ENCODE data around the gene AKAP12. TPM values are rescaled to one million over a fixed set of nuclear protein-coding genes. Genes with fewer than 3 reads are reported as not detected.

AKAP12 gene, protein sequence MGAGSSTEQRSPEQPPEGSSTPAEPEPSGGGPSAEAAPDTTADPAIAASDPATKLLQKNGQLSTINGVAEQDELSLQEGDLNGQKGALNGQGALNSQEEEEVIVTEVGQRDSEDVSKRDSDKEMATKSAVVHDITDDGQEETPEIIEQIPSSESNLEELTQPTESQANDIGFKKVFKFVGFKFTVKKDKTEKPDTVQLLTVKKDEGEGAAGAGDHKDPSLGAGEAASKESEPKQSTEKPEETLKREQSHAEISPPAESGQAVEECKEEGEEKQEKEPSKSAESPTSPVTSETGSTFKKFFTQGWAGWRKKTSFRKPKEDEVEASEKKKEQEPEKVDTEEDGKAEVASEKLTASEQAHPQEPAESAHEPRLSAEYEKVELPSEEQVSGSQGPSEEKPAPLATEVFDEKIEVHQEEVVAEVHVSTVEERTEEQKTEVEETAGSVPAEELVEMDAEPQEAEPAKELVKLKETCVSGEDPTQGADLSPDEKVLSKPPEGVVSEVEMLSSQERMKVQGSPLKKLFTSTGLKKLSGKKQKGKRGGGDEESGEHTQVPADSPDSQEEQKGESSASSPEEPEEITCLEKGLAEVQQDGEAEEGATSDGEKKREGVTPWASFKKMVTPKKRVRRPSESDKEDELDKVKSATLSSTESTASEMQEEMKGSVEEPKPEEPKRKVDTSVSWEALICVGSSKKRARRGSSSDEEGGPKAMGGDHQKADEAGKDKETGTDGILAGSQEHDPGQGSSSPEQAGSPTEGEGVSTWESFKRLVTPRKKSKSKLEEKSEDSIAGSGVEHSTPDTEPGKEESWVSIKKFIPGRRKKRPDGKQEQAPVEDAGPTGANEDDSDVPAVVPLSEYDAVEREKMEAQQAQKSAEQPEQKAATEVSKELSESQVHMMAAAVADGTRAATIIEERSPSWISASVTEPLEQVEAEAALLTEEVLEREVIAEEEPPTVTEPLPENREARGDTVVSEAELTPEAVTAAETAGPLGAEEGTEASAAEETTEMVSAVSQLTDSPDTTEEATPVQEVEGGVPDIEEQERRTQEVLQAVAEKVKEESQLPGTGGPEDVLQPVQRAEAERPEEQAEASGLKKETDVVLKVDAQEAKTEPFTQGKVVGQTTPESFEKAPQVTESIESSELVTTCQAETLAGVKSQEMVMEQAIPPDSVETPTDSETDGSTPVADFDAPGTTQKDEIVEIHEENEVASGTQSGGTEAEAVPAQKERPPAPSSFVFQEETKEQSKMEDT (N-terminal part only)
- total RNA-seq (2022; extraction: Qiagen RNA extraction; ENCODE audit: low read depth), result 123 to 215 TPM (median 187 TPM) in 5 replicates

DNA sequence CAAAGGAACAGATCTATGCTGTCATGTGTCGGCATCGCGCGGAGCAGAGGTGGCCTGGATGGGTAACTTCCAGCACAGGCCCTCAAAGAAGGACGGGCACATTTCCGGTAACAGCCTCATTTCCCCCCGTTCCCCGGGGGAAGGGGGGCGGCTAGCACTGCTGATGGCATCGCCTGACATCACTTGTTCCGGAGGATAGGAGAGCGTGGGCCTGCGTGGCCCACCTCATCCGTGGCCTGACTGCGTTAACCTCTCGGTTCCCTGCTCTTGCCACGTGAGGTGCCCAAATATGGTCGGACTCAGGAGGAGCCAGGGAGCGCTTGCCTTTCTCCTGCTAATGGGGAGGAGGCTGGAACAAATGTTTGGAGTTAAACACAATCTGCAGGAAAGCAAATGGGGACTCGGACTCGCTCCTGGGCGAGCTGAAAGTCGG, at the start of gene AKAP12:
Gene AKAP12, plus strand, starts transcription at position 365 of the 433 bp plus-strand sequence. CDS start 596 bp downstream, outside the sequence.

DNA sequence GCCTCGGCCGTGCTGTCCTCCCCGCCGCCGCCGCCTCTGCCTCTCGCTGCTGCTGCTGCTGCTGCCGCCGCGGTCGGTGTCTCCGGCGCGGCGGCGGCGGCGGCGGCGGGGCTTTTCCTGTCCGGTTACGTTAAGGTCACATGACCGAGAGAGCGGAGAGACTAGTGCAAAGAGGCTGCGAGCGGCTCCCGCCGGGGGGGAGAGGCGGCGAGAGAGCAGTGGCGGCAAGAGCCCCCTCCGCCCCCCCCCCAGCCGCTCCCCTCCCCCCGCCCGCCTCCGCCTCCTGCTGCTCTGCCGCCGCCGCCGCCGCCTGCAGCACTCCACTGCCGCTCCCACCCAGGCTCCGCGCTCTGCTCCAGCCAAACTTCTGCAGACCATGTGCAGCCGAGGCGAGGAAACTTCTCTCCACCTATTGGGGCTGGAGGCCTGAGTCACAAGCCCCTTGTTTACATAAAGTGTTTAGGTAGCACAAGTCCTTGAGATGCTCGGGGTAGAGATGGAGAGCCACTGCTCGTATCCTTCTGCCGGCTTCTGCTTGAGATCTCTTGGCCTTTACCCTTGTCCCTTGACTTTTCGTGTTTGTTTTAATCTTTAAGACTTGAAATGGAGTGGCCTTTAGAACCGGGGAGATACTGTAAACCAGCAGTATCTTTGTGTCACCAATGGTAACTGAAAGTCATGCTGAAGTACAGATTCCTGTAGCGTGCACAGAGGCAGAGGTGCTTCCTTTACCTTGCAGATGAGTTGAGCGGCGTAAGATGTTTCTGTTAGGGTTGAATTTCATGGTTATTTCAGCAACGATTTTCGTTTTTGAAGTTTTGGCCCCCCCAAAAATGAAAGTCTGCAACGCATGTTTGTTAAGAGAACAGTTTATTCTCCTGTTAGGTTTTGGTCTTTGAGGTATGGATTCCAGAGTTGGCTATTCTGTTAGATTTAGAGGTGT, 152.0 kb downstream of the AKAP12 start, which contains the start of gene ZBTB2:
Gene ZBTB2, minus strand, starts transcription at position 89 of the 943 bp plus-strand sequence. CDS start 17,922 bp downstream, outside the sequence.

Other genes starting within 250 kb of the AKAP12 start
- gene ZBTB2, start 151.6 kb downstream of the AKAP12 start, total RNA-seq (2022; extraction: Qiagen RNA extraction; ENCODE audit: low read depth), result 13.6 to 17.3 TPM (median 16.3 TPM) in 5 replicates
- 12.6 to 15.0 TPM (median 13.5 TPM) in 5 replicates for gene RMND1, start 212.2 kb downstream of the AKAP12 start, total RNA-seq (2022; extraction: Qiagen RNA extraction; ENCODE audit: low read depth)

All from A549 treated with ZK216348 at 1 μM for 4 hours (cell line).